T-helper 17 cell (primary cell): Measurements from ENCODE around the gene GPR173. TPM values are rescaled to one million over a fixed set of nuclear protein-coding genes. Genes with fewer than 3 reads are reported as not detected.

Source experiments
- ATAC-seq: fragments of 150-1000 bp; cut with Tn5 transposase; 2 replicates; pipeline ENCODE4 v1.10.0; 2021; ENCODE audit warnings: mild to moderate bottlenecking, moderate library complexity
- DNase-seq, 3 donors: peaks; one replicate each; pipeline versions ENCODE4 v3.0.0 to v3.0.0-alpha.2; 2020 to 2021
- H3K9me3 ChIP-seq: one replicate; pipeline ENCODE4 v1.7.0; 2013; ENCODE audit warnings: low read length, mild to moderate bottlenecking; ENCODE audit not compliant: control insufficient read depth, poor library complexity, severe bottlenecking
- H3K27ac Mint-ChIP-seq: one replicate; pipeline ENCODE4 v1.8.0; 2022; ENCODE audit warnings: mild to moderate bottlenecking, moderate library complexity, mixed read lengths
- H3K27me3 Mint-ChIP-seq: one replicate; pipeline ENCODE4 v1.8.0; 2022; ENCODE audit warnings: mixed read lengths
- H3K36me3 Mint-ChIP-seq: one replicate; pipeline ENCODE4 v1.8.0; 2022; ENCODE audit warnings: low read depth, mixed read lengths
- H3K4me1 Mint-ChIP-seq: one replicate; pipeline ENCODE4 v1.8.0; 2022; ENCODE audit warnings: mild to moderate bottlenecking, mixed read lengths
- H3K4me3 Mint-ChIP-seq: one replicate; pipeline ENCODE4 v1.8.0; 2022; ENCODE audit warnings: mild to moderate bottlenecking, moderate library complexity, mixed read lengths
- total RNA-seq, 4 donors: library from RNA in 2 of 4; stranded (reverse) in 2 of 4; gene quantifications; one replicate each; pipeline ENCODE4 v1.2.3 and lab custom pipeline; 2022 to 2026

GPR173 gene
- total RNA-seq, 2 donors from 2014 or later, result not detected

DNA sequence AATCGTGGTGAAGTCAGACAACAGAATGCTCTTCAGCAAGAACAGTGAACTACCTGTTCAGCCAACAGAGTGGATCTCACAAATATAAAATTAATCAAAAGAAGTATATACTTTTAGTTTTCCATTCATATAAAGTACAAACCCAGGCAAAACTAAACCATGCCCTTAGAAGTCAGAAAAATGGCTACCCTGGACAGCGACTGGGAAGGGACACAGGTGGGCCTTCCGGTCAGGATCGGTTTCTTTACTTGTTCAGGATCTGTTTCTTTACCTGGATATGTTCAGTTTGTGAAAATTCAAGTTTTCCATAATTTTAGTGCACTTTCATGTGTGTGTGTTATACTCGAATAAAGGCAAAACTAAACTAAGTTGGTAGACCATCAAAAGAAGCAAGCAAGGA is 12.4 kb upstream of the GPR173 start:
- no peak for DNase-seq
- Mint-ChIP-seq H3K27ac (no peak overlapping the region), H3K27me3 (peaks cover 10% of the 10 kb centered on the region), H3K4me3 (no peak overlapping the region), H3K36me3 (no peaks in the 10 kb centered on the region), H3K4me1 (no peaks in the 10 kb centered on the region)
- no peaks in the 10 kb centered on the region for H3K9me3 ChIP-seq
- ATAC-seq, result no peak

DNA sequence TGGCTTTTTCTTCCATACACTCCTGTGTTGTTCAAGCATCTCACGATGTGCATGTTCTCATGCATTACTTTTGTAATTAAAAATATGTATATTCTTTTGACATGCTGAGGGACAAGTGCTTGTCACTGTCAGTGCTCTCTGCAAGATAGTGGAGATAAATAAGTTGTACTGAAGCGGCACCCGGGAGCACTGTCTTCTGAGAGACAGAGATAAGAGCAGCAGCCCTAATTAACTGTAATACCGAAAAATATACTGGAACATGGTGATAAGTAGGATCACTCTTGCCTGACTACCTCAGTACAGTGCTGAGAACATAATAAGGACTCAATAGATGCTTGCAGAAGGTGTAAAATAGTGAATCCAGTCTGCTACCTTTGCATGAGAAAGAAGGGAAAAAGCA is 9.4 kb upstream of the GPR173 start:
- Mint-ChIP-seq H3K4me1 (no peaks in the 10 kb centered on the region), H3K4me3 (no peak overlapping the region), H3K27me3 (peaks cover 10% of the 10 kb centered on the region), H3K27ac (no peak overlapping the region), H3K36me3 (no peaks in the 10 kb centered on the region)
- no peak for DNase-seq
- no peaks in the 10 kb centered on the region for H3K9me3 ChIP-seq
- ATAC-seq, result no peak

DNA sequence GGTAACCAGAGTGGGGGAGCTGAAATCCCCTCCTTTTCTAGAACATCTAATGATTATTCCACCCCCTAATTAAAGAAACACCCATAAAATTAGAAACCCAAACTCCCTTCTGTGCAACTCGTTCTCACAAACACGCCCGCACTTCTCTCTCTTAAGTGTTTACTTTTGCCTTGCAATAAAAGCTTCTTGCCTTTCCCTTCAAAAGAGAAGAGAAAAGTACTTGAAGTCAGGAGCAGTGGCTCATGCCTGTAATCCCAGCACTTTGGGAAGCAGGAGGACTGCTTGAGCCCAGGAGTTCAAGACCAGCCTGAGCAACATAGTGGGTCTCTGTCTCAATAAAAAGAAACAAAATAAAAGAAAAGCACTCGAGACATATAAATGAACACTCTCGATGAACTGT is 3.6 kb upstream of the GPR173 start:
- Mint-ChIP-seq H3K27me3 (no peaks in the 10 kb centered on the region), H3K4me1 (no peaks in the 10 kb centered on the region), H3K27ac (no peak overlapping the region), H3K36me3 (no peaks in the 10 kb centered on the region), H3K4me3 (no peak overlapping the region)
- DNase-seq (no peak), ATAC-seq (no peak)
- no peaks in the 10 kb centered on the region for H3K9me3 ChIP-seq

DNA sequence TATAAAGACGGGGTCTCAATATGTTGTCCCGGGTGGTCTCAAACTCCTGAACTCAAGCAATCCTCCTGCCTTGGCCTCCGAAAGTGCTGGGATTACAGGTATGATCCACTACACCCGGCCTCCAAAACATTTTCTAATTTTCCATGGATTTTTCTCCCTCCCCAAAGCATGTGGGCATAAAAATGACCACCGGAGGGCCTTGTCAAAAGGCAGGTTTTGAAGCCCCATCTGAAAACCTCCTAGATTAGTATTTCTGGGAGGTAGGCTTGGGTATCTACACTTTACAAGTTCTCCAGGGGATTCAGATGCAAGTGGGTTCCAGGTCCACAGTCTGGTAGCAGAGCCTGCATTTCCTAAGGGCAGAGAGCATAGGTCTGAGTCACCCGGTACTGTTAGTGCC is 1.4 kb upstream of the GPR173 start:
- DNase-seq (no peak), ATAC-seq (no peak)
- H3K27me3 Mint-ChIP-seq, result no peaks in the 10 kb centered on the region
- no peak overlapping the region for H3K27ac Mint-ChIP-seq
- no peak overlapping the region for H3K4me3 Mint-ChIP-seq
- H3K36me3 Mint-ChIP-seq, result no peaks in the 10 kb centered on the region
- no peaks in the 10 kb centered on the region for H3K9me3 ChIP-seq
- H3K4me1 Mint-ChIP-seq, result no peaks in the 10 kb centered on the region

DNA sequence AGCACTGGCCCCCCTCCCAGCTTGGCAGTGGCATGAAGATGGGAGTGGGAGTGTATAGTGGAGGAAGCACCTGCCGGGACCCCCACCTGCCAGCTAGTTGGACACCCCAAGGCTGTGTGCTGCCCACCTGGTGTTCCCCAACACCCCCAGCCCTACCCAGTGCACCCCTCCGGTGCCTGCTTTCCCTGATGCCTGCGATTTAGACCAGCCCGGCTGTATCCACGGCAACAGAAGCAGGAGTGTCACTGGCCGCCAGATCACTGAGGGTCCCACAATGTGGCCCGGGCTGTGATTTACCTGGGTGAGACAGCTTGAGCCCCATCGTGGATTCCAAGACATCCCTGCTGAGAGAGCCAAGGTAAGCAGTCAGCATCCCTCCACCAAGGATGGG is 533 bp downstream of the GPR173 start:
- DNase-seq (no peak), ATAC-seq (no peak)
- H3K27ac Mint-ChIP-seq, result no peak overlapping the region
- H3K9me3 ChIP-seq, result no peaks in the 10 kb centered on the region
- no peaks in the 10 kb centered on the region for H3K36me3 Mint-ChIP-seq
- no peak overlapping the region for H3K4me3 Mint-ChIP-seq
- H3K27me3 Mint-ChIP-seq, result no peaks in the 10 kb centered on the region
- H3K4me1 Mint-ChIP-seq, result no peaks in the 10 kb centered on the region

DNA sequence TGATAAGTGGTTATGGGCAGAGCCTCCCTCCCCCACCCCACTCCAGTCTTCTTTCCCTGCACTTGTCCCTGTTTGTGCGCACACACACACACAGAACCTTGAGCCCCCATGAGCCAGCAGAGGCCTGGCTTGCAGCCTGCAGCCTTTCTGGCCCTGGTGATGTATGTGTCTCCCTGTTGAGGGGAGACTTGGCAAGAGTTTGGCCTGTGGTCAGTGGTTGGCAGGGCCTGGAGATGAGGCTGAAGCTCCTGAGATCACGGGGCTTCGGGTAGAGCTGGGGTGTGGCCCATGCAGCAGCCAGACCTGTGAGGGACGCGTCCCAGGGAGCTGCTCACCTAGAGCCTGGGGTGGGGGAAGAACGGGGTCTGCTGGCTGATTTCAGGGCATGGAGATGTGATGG is 2.3 kb downstream of the GPR173 start:
- ATAC-seq (no peak), DNase-seq (no peak)
- no peak overlapping the region for H3K27ac Mint-ChIP-seq
- no peaks in the 10 kb centered on the region for H3K4me1 Mint-ChIP-seq
- H3K27me3 Mint-ChIP-seq, result no peaks in the 10 kb centered on the region
- no peak overlapping the region for H3K4me3 Mint-ChIP-seq
- no peaks in the 10 kb centered on the region for H3K9me3 ChIP-seq
- H3K36me3 Mint-ChIP-seq, result no peaks in the 10 kb centered on the region

DNA sequence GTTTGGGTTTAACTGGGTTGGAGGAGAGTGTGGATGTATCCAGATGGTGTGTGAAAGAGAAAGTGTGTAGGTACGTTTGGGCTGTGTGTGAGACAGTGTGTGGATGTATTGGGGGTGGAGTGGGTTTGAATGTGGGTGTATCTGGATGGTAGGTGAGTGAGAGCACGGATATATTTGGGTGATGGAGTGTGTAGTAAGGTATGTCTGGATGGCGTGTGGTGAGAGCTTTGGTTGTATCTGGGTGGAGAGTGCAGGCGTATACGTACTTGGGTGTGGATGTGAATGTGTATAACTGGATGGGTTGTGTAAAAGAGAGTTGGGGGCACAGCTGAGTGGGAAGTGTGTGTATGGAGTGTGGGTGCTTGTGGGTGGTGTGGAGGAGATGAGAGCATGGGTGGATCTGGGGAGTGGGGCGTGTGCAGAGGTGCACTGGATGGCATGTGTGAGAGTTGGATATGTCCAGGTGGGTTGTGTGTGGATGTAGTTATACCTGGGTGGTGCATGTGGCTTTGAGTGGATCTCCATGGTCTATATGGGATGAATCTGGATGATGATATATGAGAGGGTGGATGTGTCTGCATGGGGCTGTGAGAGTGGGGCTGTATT is 6.8 kb downstream of the GPR173 start:
- no peaks in the 10 kb centered on the region for H3K9me3 ChIP-seq
- no peaks in the 10 kb centered on the region for H3K27me3 Mint-ChIP-seq
- H3K4me3 Mint-ChIP-seq, result no peak overlapping the region
- ATAC-seq (no peak), DNase-seq (no peak)
- no peaks in the 10 kb centered on the region for H3K36me3 Mint-ChIP-seq
- no peak overlapping the region for H3K27ac Mint-ChIP-seq
- H3K4me1 Mint-ChIP-seq, result peaks cover 2% of the 10 kb centered on the region

DNA sequence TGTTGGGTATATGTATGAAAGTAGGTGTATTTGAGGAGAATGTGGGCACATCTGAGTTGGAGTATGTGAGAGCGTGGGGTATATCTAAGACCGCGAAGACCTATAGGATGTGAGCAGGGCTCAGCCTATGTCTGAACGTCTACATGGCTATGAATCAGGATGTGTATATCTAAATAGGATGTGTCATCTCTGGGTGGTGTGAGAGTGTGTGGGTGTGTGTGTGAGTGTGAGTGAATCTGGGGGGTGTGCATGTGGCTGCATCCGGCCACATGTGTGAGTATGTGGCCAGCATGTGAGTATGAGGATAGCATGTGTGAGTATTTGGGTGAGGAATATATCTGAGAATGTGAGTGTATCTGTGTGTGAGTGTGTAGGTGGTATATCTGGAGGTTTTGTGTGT is 7.7 kb downstream of the GPR173 start:
- H3K9me3 ChIP-seq, result no peaks in the 10 kb centered on the region
- DNase-seq (no peak), ATAC-seq (no peak)
- no peak overlapping the region for H3K27ac Mint-ChIP-seq
- H3K36me3 Mint-ChIP-seq, result no peaks in the 10 kb centered on the region
- H3K4me3 Mint-ChIP-seq, result no peak overlapping the region
- H3K4me1 Mint-ChIP-seq, result peaks cover 2% of the 10 kb centered on the region
- no peaks in the 10 kb centered on the region for H3K27me3 Mint-ChIP-seq

DNA sequence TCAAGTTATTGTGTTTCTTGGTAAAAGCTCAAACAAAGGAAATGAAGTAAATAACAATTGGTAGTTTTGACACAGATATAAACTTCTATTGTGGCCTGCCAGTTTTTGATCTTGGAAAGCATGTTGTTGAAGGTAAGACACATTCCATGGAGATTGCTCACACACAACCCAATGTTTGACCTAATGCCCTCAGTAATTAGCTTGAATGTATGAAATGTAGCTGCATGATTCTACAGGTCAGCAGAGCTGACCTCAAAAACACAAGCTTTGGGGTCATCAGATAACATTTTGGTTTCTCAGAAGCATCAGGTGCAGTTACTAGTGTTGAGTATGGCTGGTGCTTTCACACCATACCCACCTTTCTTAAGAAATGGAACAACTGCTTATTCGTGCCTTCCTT is 16.5 kb downstream of the GPR173 start:
- no peak for ATAC-seq
- Mint-ChIP-seq H3K4me1 (peaks cover 2% of the 10 kb centered on the region), H3K27me3 (no peaks in the 10 kb centered on the region), H3K27ac (no peak overlapping the region), H3K36me3 (no peaks in the 10 kb centered on the region), H3K4me3 (no peak overlapping the region)
- DNase-seq, result no peak
- no peaks in the 10 kb centered on the region for H3K9me3 ChIP-seq

DNA sequence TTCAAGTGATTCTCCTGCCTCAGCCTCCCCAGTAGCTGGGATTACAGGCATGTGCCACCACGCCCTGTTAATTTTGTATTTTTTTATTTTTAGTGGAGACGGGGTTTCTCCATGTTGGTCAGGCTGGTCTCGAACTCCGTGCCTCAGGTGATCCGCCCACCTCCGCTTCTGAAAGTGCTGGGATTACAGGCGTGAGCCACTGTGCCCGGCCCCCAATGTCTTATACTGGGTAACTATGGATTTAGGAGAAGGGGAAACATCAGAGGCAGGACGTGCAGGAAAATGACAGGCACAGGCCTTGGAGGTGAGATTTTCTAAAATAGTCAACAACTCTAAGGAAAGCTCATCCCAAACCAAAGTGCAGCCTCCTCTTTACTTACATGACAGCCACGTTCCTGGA is 22.5 kb downstream of the GPR173 start:
- no peak for ATAC-seq
- Mint-ChIP-seq H3K27me3 (no peaks in the 10 kb centered on the region), H3K36me3 (no peaks in the 10 kb centered on the region), H3K4me3 (no peak overlapping the region), H3K4me1 (peaks cover 19% of the 10 kb centered on the region), H3K27ac (no peak overlapping the region)
- H3K9me3 ChIP-seq, result no peaks in the 10 kb centered on the region
- DNase-seq, result no peak

DNA sequence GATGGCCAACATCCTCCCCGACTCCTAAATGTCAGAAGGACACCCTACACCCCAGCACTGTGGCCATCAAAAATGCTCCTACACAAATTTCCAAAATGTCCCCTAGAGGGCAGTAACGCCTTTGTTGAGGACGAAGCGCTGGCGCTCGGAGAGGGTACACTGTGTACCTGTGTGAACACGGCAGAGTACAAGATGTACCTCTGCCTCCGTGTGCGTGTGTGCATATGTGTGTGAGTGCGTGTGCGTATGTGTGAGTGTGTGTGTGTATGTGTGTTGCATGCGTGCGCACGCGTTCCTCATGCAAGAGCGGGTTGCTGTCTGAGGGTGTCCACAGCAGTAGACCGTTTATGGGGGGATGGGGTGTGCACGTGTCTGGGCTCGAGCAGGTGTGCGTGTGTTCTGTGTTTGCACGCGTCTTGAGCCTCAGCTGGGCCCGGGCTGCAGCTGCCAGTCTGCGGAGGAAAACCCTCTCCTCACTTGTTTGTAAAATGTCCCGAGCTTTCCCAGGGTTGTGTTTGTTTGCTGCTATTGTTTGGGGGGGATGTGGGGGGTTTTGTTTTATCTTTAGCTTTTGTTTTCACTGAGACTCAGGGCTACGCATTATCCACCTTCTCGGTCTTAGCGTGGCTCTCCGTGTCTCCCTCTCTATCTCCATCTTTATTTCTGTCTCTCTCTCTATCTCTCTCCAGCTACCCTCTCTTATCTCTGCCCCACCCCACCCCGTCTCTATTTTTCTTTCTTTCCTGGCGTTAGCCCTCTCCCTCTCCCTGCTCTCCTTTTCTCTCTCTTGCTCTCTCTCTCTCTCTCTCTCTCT is 23.2 kb downstream of the GPR173 start:
- Mint-ChIP-seq H3K4me1 (peaks cover 19% of the 10 kb centered on the region), H3K4me3 (peak overlapping the region; percentile 89), H3K27ac (peak overlapping the region; percentile 87), H3K27me3 (no peaks in the 10 kb centered on the region), H3K36me3 (no peaks in the 10 kb centered on the region)
- no peaks in the 10 kb centered on the region for H3K9me3 ChIP-seq
- ATAC-seq (peak; percentile 95), DNase-seq (peak; percentile 39 to 52 (median 52))

DNA sequence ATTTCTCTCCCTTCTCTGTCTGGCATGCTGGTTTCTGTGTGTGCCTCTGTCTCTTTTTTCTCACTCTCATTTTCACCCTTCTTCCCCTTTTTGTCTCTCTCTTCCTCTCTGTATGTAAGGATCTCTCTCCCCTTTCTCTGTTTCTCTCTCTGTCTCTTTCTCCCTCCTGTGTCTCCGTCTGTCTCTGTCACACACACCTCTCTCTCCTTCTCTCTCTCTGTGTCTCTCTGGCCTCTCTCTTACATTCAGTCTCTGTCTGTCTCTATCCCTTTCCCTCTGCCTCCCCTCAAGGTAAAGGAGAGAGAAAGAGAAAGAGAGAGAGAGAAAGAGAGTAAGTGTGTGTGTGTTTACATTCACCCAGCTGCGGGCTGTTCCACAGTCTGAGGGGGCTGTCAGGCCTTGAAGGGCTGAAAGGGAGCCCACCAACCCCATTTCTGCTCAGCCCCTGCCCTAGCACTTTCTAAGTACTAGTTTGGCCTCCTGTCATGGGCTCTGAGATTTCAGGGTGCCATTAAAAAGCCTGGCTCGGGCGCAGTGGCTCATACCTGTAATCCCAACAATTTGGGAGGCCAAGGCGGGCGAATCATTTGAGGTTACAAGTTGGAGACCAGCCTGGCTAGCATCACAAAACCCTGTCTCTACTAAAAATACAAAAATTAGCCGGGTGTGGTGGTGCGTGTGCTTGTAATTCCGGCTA is 24.0 kb downstream of the GPR173 start:
- H3K27ac Mint-ChIP-seq, result peak overlapping the region; percentile 87
- no peaks in the 10 kb centered on the region for H3K9me3 ChIP-seq
- no peaks in the 10 kb centered on the region for H3K36me3 Mint-ChIP-seq
- peaks cover 19% of the 10 kb centered on the region for H3K4me1 Mint-ChIP-seq
- DNase-seq, result no peak
- no peak for ATAC-seq
- H3K4me3 Mint-ChIP-seq, result peak overlapping the region; percentile 89
- no peaks in the 10 kb centered on the region for H3K27me3 Mint-ChIP-seq

DNA sequence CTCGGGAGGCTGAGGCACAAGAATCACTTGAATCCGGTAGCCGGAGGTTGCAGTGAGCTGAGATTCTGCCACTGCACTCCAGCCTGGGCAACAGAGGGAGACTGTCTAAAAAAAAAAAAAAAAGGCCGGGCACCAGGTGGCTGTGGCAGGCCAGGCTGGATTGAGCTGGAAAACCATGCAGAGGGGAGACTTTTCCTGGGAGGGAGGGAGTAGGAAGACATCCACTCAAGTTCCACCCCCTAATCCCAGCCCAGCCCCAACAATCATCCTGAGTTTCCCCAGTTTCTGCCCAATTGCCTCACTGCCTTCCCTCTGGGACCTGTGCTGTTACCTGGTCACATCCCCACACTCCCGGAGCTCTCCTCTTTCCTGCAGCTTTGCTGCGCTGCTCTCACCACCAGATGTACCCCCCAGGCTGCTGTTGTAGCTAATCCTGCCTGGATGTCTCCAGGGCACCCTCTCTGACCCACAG is 24.6 kb downstream of the GPR173 start:
- Mint-ChIP-seq H3K36me3 (no peaks in the 10 kb centered on the region), H3K4me1 (peaks cover 19% of the 10 kb centered on the region), H3K4me3 (peak overlapping the region; percentile 19), H3K27ac (no peak overlapping the region), H3K27me3 (no peaks in the 10 kb centered on the region)
- DNase-seq, result no peak
- ATAC-seq, result no peak
- H3K9me3 ChIP-seq, result no peaks in the 10 kb centered on the region
